ENCODE data around the gene PITPNB. TPM values are rescaled to one million over a fixed set of nuclear protein-coding genes. Genes with fewer than 3 reads are reported as not detected.
A peak's percentile ranks its signal among the peaks of the same experiment; 100 is the strongest.

Gene PITPNB
- total RNA-seq, 4 donors from 2014 or later: 34.7 to 47.6 (median 40.4) TPM

DNA sequence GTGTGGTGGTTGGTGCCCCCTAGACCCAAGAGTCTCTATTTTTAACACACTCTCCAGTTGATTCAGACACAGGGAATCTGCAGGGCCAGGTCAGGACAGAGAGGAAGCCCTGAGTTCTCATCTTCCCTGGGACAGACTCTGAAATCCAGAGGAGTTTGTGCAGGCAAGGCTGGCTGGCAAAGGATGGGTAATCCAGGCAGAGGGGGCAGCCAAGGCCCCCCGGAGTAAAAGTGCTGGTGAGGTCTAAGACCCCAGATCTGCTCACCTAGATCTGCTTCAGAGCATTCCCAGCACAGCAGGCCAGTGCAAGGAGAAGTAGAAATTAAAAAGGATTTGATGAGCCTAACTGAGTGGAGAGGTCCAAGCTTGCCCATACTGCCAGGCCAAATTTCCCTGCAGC lies 76.9 kb downstream of the PITPNB start:
- 63% methylated on average over 1 of the region's 1 CpG for WGBS
- Histone ChIP-seq H3K27ac (no peak overlapping the region), H3K27me3 (no peaks in the 10 kb centered on the region), H3K9me3 (no peaks in the 10 kb centered on the region), H3K36me3 (peaks cover 11% of the 10 kb centered on the region), H3K4me3 (no peak overlapping the region), H3K4me1 (no peaks in the 10 kb centered on the region)
- no peak for TF ChIP-seq EP300 (IDR thresholded peaks at IDR 0.05)
- TF ChIP-seq, protein P1, sequence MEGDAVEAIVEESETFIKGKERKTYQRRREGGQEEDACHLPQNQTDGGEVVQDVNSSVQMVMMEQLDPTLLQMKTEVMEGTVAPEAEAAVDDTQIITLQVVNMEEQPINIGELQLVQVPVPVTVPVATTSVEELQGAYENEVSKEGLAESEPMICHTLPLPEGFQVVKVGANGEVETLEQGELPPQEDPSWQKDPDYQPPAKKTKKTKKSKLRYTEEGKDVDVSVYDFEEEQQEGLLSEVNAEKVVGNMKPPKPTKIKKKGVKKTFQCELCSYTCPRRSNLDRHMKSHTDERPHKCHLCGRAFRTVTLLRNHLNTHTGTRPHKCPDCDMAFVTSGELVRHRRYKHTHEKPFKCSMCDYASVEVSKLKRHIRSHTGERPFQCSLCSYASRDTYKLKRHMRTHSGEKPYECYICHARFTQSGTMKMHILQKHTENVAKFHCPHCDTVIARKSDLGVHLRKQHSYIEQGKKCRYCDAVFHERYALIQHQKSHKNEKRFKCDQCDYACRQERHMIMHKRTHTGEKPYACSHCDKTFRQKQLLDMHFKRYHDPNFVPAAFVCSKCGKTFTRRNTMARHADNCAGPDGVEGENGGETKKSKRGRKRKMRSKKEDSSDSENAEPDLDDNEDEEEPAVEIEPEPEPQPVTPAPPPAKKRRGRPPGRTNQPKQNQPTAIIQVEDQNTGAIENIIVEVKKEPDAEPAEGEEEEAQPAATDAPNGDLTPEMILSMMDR (IDR thresholded peaks at IDR 0.05): no peak
- TF ChIP-seq POLR2AphosphoS5 (IDR thresholded peaks at IDR 0.05): no peak
- TF ChIP-seq POLR2A (IDR thresholded peaks at IDR 0.05): no peak
- peak; percentile 29 to 41 for DNase-seq (ENCODE audit: low spot score in 2 of 2)

- WGBS: 98% methylated on average over 7 of the region's 7 CpGs
- DNase-seq (ENCODE audit: low spot score in 2 of 2): peak; percentile 41 to 57
- H3K4me3 ChIP-seq: no peak overlapping the region
These were observed 78.6 kb downstream of the PITPNB start for GRCh38 chr22:27840436-27840835.

GRCh38 chr22:27839057-27839660 lies 79.9 kb downstream of the PITPNB start:
- H3K4me1 ChIP-seq: no peaks in the 10 kb centered on the region
- WGBS: 88% methylated on average over 13 of the region's 13 CpGs
- peak; percentile 35 to 64 for DNase-seq (ENCODE audit: low spot score in 2 of 2)
- H3K4me3 ChIP-seq: no peak overlapping the region
- TF ChIP-seq, protein P1 (IDR thresholded peaks at IDR 0.05): no peak
- TF ChIP-seq EP300 (IDR thresholded peaks at IDR 0.05): no peak
- TF ChIP-seq POLR2AphosphoS5 (IDR thresholded peaks at IDR 0.05): no peak
- TF ChIP-seq POLR2A (IDR thresholded peaks at IDR 0.05): no peak
- no peak overlapping the region for H3K27ac ChIP-seq
- no peaks in the 10 kb centered on the region for H3K9me3 ChIP-seq
- no peaks in the 10 kb centered on the region for H3K27me3 ChIP-seq
- H3K36me3 ChIP-seq: peaks cover 4% of the 10 kb centered on the region

More at GRCh38 chr22:27840436-27840835, 78.6 kb downstream of the PITPNB start:
- H3K36me3 ChIP-seq: peaks cover 4% of the 10 kb centered on the region
- H3K9me3 ChIP-seq: no peaks in the 10 kb centered on the region
- H3K4me1 ChIP-seq: no peaks in the 10 kb centered on the region
- H3K27me3 ChIP-seq: no peaks in the 10 kb centered on the region
- no peak overlapping the region for H3K27ac ChIP-seq
- TF ChIP-seq POLR2A (IDR thresholded peaks at IDR 0.05) (no peak), EP300 (IDR thresholded peaks at IDR 0.05) (no peak), POLR2AphosphoS5 (IDR thresholded peaks at IDR 0.05) (no peak)
- TF ChIP-seq, protein P1 (IDR thresholded peaks at IDR 0.05): no peak

DNA sequence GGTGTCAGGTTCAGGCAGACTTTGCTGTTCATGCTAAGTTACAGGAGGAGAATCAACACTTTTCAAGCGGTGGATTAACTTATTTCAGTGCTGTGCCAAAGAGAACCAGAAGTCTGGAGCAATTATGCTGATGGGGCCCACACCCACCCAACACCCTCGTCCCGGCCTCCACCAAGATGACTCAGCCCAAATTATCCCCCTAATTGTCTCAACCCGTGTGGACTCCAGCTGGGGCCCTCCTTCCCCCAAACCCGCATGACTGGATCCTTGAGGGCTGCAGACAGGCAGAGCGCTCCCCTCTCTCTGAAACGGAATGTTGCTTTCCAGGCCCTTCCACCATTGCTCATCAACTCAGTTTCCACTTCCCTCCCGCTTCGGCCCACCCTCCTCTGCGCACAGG lies 82.9 kb downstream of the PITPNB start:
- Histone ChIP-seq H3K4me3 (no peak overlapping the region), H3K27me3 (no peaks in the 10 kb centered on the region), H3K27ac (no peak overlapping the region), H3K36me3 (peaks cover 4% of the 10 kb centered on the region), H3K4me1 (no peaks in the 10 kb centered on the region), H3K9me3 (no peaks in the 10 kb centered on the region)
- DNase-seq (ENCODE audit: low spot score in 2 of 2): peak; percentile 26 to 66
- TF ChIP-seq POLR2A (IDR thresholded peaks at IDR 0.05) (no peak), EP300 (IDR thresholded peaks at IDR 0.05) (no peak), POLR2AphosphoS5 (IDR thresholded peaks at IDR 0.05) (no peak)
- TF ChIP-seq, protein P1 (IDR thresholded peaks at IDR 0.05): no peak
- 62% methylated on average over 10 of the region's 10 CpGs for WGBS

DNA sequence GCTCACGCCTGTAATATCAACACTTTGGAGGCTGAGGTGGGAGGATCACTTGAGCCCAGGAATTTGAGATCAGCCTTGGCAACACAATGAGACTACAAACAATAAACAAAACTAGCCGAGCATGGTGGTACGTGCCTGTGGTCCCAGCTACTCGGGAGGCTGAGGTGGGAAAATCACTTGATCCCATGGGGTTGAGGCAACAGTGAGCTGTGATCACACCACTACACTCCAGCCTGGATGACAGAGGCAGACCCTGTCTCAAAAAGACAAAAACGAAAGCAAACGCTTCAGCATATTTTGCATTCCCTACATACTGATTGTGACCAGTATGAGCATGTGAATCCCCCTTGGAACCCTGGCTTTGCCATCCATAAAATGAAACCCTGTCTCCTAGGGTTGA lies 83.6 kb downstream of the PITPNB start:
- DNase-seq (ENCODE audit: low spot score in 2 of 2): peak in 1 of 2 donors; percentile 10
- H3K27ac ChIP-seq: no peak overlapping the region
- WGBS: 95% methylated on average over 6 of the region's 6 CpGs

More for the DNA sequence above, 83.6 kb downstream of the PITPNB start:
- Histone ChIP-seq H3K9me3 (no peaks in the 10 kb centered on the region), H3K4me3 (no peak overlapping the region), H3K36me3 (peaks cover under 1% of the 10 kb centered on the region), H3K27me3 (no peaks in the 10 kb centered on the region), H3K4me1 (no peaks in the 10 kb centered on the region)
- TF ChIP-seq EP300 (IDR thresholded peaks at IDR 0.05): no peak
- no peak for TF ChIP-seq POLR2A (IDR thresholded peaks at IDR 0.05)
- no peak for TF ChIP-seq POLR2AphosphoS5 (IDR thresholded peaks at IDR 0.05)
- TF ChIP-seq, protein P1 (IDR thresholded peaks at IDR 0.05): no peak

Data from suprapubic skin (tissue), 4 donors.